Endothelial cell of hepatic sinusoid (primary cell): ENCODE data around the gene PLEKHG5.

ENCODE experiments used
- in situ Hi-C: cut with HindIII; loops from 2 replicates; pipeline ENCODE4 v1.10.0; 2017; ENCODE audit warnings: low sequenced_read_pairs

The PLEKHG5 gene

GRCh38 chr1:6483017-6483760, 8.3 kb downstream of the PLEKHG5 start:
- in situ Hi-C loops, result no loop called here

- in situ Hi-C loops, result no loop called here
These were observed 9.6 kb downstream of the PLEKHG5 start for GRCh38 chr1:6481820-6482219.

- in situ Hi-C loops, result no loop called here
These were observed 14.2 kb downstream of the PLEKHG5 start for GRCh38 chr1:6477039-6477820.

- in situ Hi-C loops, result no loop called here
These were observed 15.0 kb downstream of the PLEKHG5 start for GRCh38 chr1:6476483-6476882.

GRCh38 chr1:6475381-6476133, 15.9 kb downstream of the PLEKHG5 start:
- in situ Hi-C loops, result no loop called here

- in situ Hi-C loops, result no loop called here
These were observed 16.6 kb downstream of the PLEKHG5 start for GRCh38 chr1:6474815-6475282.

- in situ Hi-C loops, result no loop called here
These were observed 17.3 kb downstream of the PLEKHG5 start for GRCh38 chr1:6473974-6474814.

GRCh38 chr1:6473156-6473555, 18.3 kb downstream of the PLEKHG5 start:
- in situ Hi-C loops, result no loop called here

GRCh38 chr1:6472391-6472790, 19.1 kb downstream of the PLEKHG5 start:
- in situ Hi-C loops, result no loop called here

GRCh38 chr1:6471970-6472368, 19.5 kb downstream of the PLEKHG5 start:
- in situ Hi-C loops, result no loop called here

- in situ Hi-C loops, result no loop called here
These were observed 20.1 kb downstream of the PLEKHG5 start for GRCh38 chr1:6471086-6471969.

- in situ Hi-C loops, result no loop called here
These were observed 21.1 kb downstream of the PLEKHG5 start for GRCh38 chr1:6470132-6471085.

- in situ Hi-C loops, result no loop called here
These were observed 22.6 kb downstream of the PLEKHG5 start for GRCh38 chr1:6468729-6469461.

GRCh38 chr1:6467744-6468688, 23.5 kb downstream of the PLEKHG5 start:
- in situ Hi-C loops, result no loop called here

GRCh38 chr1:6467224-6467623, 24.2 kb downstream of the PLEKHG5 start:
- in situ Hi-C loops, result no loop called here

- in situ Hi-C loops, result no loop called here
These were observed 24.7 kb downstream of the PLEKHG5 start for GRCh38 chr1:6466751-6467150.

- in situ Hi-C loops, result no loop called here
These were observed 25.4 kb downstream of the PLEKHG5 start, which contains the start of gene TNFRSF25 for GRCh38 chr1:6466023-6466422. TSS of gene TNFRSF25 (minus strand) at chr1:6466173. CDS start at chr1:6466107, 66 bp downstream.
